ENCODE measurements around the gene KCNQ1. TPM values are rescaled to one million over a fixed set of nuclear protein-coding genes. Genes with fewer than 3 reads are reported as not detected.

KCNQ1 gene
- total and polyA plus RNA-seq, 9 of the 15 experiments (the other 6 are each of a cell fraction or from before 2014, with no cell fraction given), result 0.44 TPM; not detected in 8

GRCh38 chr11:2415171-2415570 is 29.6 kb upstream of the KCNQ1 start:
- CTCF ChIA-PET (ENCODE audit: low intra/inter-chr PET ratio), result interaction anchor here (0.6 kb wide), 1 partner anchor 115 kb away, joined by 3 read pairs; no protein-coding TSS in a partner anchor
- in situ Hi-C loops (cut with MboI), result loop anchor here (5.0 kb wide), 2 partner anchors 103 to 213 kb away; no protein-coding TSS in a partner anchor
- H3K4me2 ChIP-seq (ENCODE audit: insufficient read depth, low read length), result no peak overlapping the region

More at GRCh38 chr11:2415171-2415570, 29.6 kb upstream of the KCNQ1 start:
- WGBS (ENCODE audit: insufficient coverage, low coverage, missing lambda C conversion rate), result 27% methylated on average over 25 of the region's 28 CpGs
- FAIRE-seq (no peak), DNase-seq (ENCODE audit: extremely low read depth in 1 of 4, low spot score in 3 of 4) (no peak), ATAC-seq (no peak)
- Histone ChIP-seq H3K36me3 (ENCODE audit: control insufficient read depth, insufficient read depth, low read length) (no peaks in the 10 kb centered on the region), H3K27me3 (ENCODE audit: control insufficient read depth in 2 of 2, insufficient read depth in 2 of 2, low read length in 2 of 2) (peaks cover 12 to 74% of the 10 kb centered on the region in 2 experiments; a peak in 4 of 5 replicates), H3K27ac (ENCODE audit: extremely low read depth, low read depth, low read length) (no peak overlapping the region), H3K4me1 (replicated peaks in 1 of 2; ENCODE audit: control insufficient read depth in 2 of 2, insufficient read depth in 2 of 2, low read length in 2 of 2) (peaks cover 0 to 76% of the 10 kb centered on the region in 2 experiments; a peak in 3 of 5 replicates), H3K9me1 (ENCODE audit: control insufficient read depth, insufficient read depth, low read length) (no peaks in the 10 kb centered on the region), H3K4me3 (no peak overlapping the region), H3K9ac (ENCODE audit: insufficient read depth in 1 of 2, low read depth in 2 of 2, low read length in 2 of 2) (0 out of 4 replicates have a peak overlapping the region, but pooled peaks of 1 of the 2 experiments have one; percentile 45), H4K20me1 (replicated peaks; ENCODE audit: control insufficient read depth, insufficient read depth, low read length) (peaks cover 11% of the 10 kb centered on the region; the same call in 1 of the 2 replicates), H3K79me2 (ENCODE audit: control insufficient read depth, insufficient read depth, low read length) (no peaks in the 10 kb centered on the region), H2AFZ (ENCODE audit: low read depth, low read length) (no peak overlapping the region), H3K9me3 (replicated peaks; ENCODE audit: control insufficient read depth, insufficient read depth, low read depth, low read length) (no peaks in the 10 kb centered on the region)
- POLR2A ChIA-PET, result no interaction called here
- no TSS peak for BruUV-seq (replicated peaks)
- TF ChIP-seq DACH1 (IDR thresholded peaks at IDR 0.05; ENCODE audit: partially characterized antibody) (no peak), HMG20A (CRISPR knock-in tag; conservative IDR thresholded peaks at IDR 0.05) (no peak), JUN (IDR thresholded peaks at IDR 0.05; ENCODE audit: borderline replicate concordance, low read depth, low read length) (no peak), JUN (CRISPR knock-in tag; IDR thresholded peaks at IDR 0.05; ENCODE audit: borderline replicate concordance) (no peak), TAF7 (tag; IDR thresholded peaks at IDR 0.05) (no peak), DIDO1 (tag; IDR thresholded peaks at IDR 0.05; ENCODE audit: low read depth) (no peak), BDP1 (IDR thresholded peaks at IDR 0.05; ENCODE audit: insufficient read depth, insufficient read length) (no peak), MECOM (CRISPR knock-in tag; IDR thresholded peaks at IDR 0.05) (no peak), MIER1 (IDR thresholded peaks at IDR 0.05; ENCODE audit: low read depth) (no peak), ATF2 (CRISPR knock-in tag; IDR thresholded peaks at IDR 0.05) (no peak)
- TF ChIP-seq, protein P1, sequence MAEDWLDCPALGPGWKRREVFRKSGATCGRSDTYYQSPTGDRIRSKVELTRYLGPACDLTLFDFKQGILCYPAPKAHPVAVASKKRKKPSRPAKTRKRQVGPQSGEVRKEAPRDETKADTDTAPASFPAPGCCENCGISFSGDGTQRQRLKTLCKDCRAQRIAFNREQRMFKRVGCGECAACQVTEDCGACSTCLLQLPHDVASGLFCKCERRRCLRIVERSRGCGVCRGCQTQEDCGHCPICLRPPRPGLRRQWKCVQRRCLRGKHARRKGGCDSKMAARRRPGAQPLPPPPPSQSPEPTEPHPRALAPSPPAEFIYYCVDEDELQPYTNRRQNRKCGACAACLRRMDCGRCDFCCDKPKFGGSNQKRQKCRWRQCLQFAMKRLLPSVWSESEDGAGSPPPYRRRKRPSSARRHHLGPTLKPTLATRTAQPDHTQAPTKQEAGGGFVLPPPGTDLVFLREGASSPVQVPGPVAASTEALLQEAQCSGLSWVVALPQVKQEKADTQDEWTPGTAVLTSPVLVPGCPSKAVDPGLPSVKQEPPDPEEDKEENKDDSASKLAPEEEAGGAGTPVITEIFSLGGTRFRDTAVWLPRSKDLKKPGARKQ (CRISPR knock-in tag; IDR thresholded peaks at IDR 0.05), result no peak
- TF ChIP-seq, protein P2, sequence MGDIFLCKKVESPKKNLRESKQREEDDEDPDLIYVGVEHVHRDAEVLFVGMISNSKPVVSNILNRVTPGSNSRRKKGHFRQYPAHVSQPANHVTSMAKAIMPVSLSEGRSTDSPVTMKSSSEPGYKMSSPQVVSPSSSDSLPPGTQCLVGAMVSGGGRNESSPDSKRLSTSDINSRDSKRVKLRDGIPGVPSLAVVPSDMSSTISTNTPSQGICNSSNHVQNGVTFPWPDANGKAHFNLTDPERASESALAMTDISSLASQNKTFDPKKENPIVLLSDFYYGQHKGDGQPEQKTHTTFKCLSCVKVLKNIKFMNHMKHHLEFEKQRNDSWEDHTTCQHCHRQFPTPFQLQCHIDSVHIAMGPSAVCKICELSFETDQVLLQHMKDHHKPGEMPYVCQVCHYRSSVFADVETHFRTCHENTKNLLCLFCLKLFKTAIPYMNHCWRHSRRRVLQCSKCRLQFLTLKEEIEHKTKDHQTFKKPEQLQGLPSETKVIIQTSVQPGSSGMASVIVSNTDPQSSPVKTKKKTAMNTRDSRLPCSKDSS (IDR thresholded peaks at IDR 0.05; ENCODE audit: low read depth, partially characterized antibody), result no peak
- intact Hi-C loops (cut with micrococcal nuclease), result no loop called here
